NCI-H446 (cell line): ENCODE results near the gene ERBB4.
A peak's percentile ranks its signal among the peaks of the same experiment; 100 is the strongest.
"Not testable (repeated sequence)": the region's sequence is repeated elsewhere in the genome, so short reads cannot be mapped to it uniquely, and the experiment has no call there.

Experiments used
- DNase-seq, 2 experiments: peaks; one replicate each; lab custom pipeline; 2025; lab: John Stamatoyannopoulos, UW

The ERBB4 gene

GRCh38 chr2:212223696-212224095 is 314.9 kb downstream of the ERBB4 start:
- no peak for DNase-seq

DNA sequence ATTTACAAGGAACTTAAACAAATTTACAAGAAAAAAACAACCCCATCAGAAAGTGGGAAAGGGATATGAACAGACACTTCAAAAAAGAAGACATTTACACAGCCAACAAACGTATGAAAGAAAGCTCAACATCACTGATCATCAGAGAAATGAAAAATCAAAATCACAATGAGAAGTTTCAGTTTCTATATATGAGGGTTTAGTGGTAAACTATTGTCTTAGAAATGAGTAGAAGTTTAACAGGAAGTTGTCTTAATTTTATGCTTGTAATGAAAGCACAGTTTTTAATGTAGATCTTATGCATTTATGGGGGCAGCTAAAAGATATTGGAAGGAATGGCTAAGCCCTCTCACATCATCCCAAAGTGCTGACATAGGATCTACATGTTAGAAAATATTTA is 325.4 kb downstream of the ERBB4 start:
- DNase-seq, result no peak

GRCh38 chr2:212208467-212208866 is 330.1 kb downstream of the ERBB4 start:
- peak; percentile 15 to 17 for DNase-seq

DNA sequence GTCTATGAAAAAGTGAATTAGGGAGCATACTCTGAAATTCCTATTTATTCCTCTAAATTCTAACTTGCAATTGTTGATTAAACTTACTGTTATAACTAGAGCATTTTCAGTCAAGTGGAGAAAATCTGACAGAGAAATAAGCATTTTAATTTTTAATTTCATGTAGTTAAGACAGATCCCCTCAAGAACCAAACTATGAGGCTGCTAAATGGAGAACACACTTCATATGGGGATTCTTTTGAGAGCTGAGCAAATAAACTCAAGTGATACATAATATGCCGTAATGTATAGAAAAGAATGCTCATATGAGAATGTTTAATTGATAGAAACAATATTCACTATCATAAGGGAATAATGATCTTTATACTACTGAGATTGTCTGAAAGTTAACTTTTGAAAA is 340.8 kb downstream of the ERBB4 start:
- no peak for DNase-seq

- DNase-seq, result no peak
Observed at GRCh38 chr2:212195626-212196025, 343.0 kb downstream of the ERBB4 start.

GRCh38 chr2:212194396-212194795 is 344.2 kb downstream of the ERBB4 start:
- DNase-seq, result no peak

DNA sequence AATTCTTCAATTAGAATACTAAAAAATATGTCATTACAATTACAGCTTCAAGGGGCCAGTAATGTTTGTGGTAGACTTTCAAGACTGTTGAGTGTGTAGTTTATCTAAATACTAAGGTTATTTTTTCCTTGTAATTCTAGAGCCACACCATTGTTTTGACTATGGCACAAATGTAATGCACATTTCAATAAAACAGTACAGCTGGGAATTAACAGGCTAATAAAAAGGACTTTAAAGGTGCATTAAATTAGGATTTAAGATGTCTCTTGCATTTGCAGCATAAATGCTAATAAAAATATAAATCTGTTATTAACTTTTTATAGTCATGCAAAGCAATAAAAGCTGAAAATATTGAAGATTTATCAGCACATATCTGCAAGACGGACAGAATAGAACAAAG is 344.8 kb downstream of the ERBB4 start:
- DNase-seq, result no peak

- peak; percentile 35 to 74 for DNase-seq
Observed at GRCh38 chr2:212193056-212193455, 345.5 kb downstream of the ERBB4 start.

DNA sequence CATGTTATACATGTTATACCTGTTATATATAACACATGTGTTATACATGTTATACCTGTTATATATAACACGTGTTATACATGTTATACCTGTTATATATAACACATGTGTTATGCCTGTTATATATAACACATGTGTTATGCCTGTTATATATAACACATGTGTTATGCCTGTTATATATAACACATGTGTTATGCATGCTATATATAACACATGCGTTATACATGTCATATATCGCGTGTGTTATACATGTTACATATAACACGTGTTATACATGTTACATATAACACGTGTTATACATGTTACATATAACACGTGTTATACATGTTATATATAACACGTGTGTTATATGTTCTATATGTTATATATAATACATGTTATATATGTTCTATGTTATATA is 347.2 kb downstream of the ERBB4 start:
- not testable (repeated sequence) for DNase-seq

DNA sequence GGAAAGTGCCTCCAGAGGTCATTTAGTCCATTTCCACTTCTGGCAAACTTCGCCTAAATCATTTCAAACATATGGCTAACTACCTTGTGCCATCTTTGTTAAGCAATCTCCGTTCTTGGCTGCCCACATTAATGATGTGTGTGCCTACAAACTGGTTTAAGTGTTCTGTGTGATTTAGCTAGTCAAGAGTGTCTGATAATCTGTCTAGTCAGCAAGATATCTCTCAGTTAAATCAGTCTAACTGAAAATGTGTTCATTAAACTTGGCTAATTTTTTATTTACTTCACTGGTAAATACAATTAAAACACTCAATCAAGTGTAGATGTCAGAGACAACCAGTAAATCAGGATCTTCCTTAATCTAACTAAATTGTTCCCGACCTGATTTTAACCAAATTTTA is 352.4 kb downstream of the ERBB4 start:
- peak; percentile 32 to 57 for DNase-seq

DNA sequence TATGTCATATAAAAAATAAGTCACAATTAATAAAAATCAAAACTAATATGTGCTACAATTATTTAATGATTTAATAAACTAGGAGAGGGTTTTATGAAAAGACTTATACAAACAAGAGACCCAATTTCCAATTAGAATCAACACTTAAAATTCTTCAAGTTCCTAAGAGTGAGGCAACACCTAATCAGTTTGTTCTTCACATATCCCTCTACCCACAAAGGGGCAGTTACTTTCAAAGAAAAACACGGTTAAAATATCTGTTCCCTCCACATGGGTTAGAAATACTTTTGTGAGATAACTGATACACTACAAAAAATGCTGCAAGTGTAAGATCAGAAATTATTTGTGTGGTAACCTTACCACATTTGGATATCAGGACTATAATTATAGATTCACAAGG is 357.0 kb downstream of the ERBB4 start:
- no peak for DNase-seq

- no peak for DNase-seq
Observed at GRCh38 chr2:212180408-212181083, 358.1 kb downstream of the ERBB4 start.

GRCh38 chr2:212177724-212178123 is 360.9 kb downstream of the ERBB4 start:
- DNase-seq, result no peak

DNA sequence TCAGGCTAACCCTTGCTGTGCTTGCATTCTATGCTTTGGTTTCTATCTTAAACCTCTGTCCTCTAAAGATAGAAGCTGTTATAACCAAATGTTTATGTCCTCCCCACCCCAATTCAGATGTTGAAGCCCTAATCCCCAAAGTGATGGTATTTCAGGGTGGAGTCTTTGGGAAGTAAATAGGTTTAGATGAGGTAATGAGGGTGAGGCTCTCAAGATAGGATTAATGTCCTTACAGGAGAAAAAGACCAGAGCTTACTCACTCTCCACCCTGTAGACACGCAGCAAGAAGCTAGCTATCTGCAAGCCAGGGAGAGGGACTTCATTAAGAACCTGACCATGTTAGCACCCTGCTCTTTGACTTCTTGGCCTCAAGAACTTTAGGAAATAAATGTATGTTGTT is 362.5 kb downstream of the ERBB4 start:
- no peak for DNase-seq

DNA sequence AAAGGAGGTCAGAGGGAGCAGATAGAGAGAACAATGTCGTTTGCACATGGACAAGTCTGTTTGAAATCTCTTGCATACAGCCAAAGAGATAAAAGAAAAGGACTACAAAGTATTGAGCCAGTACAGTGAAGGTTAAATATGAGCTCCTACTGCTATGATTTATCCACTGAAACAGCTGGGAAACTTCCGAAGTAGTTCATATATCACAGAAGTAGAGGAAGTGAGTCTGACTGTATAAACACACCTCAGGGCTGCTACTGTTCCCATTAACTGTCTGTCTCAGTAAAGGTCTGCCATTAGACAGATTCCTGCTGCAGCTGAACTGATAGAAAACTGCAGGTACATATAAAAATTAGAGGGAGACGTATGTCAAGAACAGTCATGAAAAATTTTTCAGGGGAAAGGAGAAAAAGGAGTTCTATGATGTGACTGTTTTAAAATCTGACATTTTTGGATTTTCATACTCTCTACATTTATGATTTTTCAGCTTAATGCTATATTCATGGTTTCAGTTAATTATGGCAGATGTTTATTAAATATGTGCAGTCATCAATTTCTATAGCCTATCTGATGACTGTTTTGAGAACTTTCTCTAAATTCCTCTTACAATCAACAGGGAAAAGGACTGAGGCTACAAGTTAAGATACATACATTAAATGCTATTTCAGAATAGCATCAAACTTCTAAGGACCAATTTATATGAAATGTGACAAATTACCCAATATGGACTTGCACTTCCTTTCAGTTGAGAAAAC is 364.7 kb downstream of the ERBB4 start:
- no peak for DNase-seq

GRCh38 chr2:212173331-212173730 is 365.3 kb downstream of the ERBB4 start:
- DNase-seq, result no peak

DNA sequence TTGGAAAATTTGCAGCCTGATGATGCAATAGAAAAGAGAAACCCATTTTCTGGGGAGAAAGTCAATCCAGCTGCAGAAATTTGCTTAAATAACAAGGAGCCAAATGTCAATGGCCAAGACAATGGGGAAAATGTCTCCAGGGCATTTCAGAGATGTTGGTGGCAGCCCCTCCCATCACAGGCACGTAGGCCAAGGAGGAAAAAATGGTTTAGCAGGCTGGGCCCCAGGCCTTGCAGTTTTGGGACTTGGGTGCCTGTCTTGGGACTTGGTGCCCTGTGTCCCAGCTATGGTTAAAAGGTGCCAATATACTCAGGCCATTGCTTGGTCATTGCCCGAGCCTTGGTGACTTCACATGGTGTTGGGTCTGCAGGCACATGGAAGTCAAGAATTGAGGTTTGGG is 368.2 kb downstream of the ERBB4 start:
- DNase-seq, result no peak

GRCh38 chr2:212158081-212158480 is 380.5 kb downstream of the ERBB4 start:
- DNase-seq, result no peak

DNA sequence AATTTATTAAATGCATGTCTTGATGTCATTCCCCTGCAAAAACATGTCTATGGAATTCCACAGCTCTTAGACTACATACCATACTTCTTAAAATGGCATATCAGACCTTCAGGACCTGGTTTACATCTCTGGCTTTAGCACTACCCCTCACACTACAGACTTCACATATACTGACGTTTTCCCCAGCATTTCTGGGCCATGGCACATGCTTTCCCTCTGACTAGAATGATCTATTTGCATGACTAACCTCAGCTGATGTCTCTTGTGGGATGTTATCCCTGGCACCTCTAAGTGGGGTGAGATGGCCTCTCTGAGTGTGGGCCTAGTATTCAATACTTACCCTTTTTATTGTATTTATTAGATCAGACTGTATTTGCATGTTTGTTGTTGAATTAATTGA is 381.6 kb downstream of the ERBB4 start:
- DNase-seq, result no peak

- no peak for DNase-seq
Observed at GRCh38 chr2:212156088-212156487, 382.5 kb downstream of the ERBB4 start.

- DNase-seq, result peak in 1 of 2 experiments; percentile 9
Observed at GRCh38 chr2:212154477-212154878, 384.1 kb downstream of the ERBB4 start.

DNA sequence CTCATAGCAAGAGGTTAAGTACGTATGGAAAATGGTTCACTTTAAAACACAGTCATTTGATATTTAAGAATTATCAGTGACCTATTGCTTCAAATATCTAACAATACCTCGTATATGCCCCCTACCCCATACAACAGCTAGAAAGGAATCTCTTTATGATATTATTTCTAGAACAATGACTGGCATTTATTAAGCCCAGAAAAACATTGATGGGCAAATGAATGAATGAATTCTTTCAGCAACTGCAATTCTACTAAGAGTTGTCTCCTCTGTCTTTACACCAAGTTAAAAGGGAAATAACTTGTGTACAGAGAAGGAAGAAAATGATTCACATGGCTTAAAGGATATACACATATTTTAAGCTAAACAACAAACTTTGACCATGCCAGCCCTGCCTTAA is 384.7 kb downstream of the ERBB4 start:
- DNase-seq, result no peak

- DNase-seq, result peak in 1 of 2 experiments; percentile 8
Observed at GRCh38 chr2:212147921-212148513, 390.6 kb downstream of the ERBB4 start.
